HG03521 (cell line): ENCODE results near the gene MICAL2.

Experiments used
- ATAC-seq: cut with Tn5 transposase; IDR thresholded peaks from one replicate; pipeline ENCODE4 v1.9.1; 2021; ENCODE audit warnings: mild to moderate bottlenecking, moderate library complexity; ENCODE audit not compliant: unreplicated experiment

Gene MICAL2

GRCh38 chr11:12167061-12168000 is 56.9 kb downstream of the MICAL2 start:
- no peak for ATAC-seq

GRCh38 chr11:12168114-12168513 is 57.7 kb downstream of the MICAL2 start:
- ATAC-seq, result no peak

GRCh38 chr11:12169822-12170221 is 59.4 kb downstream of the MICAL2 start:
- ATAC-seq, result no peak

GRCh38 chr11:12170501-12170900 is 60.1 kb downstream of the MICAL2 start:
- no peak for ATAC-seq

GRCh38 chr11:12170984-12171383 is 60.6 kb downstream of the MICAL2 start:
- ATAC-seq, result no peak

GRCh38 chr11:12171921-12172320 is 61.5 kb downstream of the MICAL2 start:
- ATAC-seq, result no peak

GRCh38 chr11:12172493-12173013 is 62.2 kb downstream of the MICAL2 start:
- no peak for ATAC-seq

- no peak for ATAC-seq
Observed at GRCh38 chr11:12173111-12173510, 62.7 kb downstream of the MICAL2 start.

- ATAC-seq, result peak; percentile 31
Observed at GRCh38 chr11:12174128-12174476, 63.7 kb downstream of the MICAL2 start.

GRCh38 chr11:12174477-12175143 is 64.2 kb downstream of the MICAL2 start:
- peak; percentile 62 for ATAC-seq

GRCh38 chr11:12175694-12176241 is 65.4 kb downstream of the MICAL2 start:
- ATAC-seq, result no peak

GRCh38 chr11:12176410-12176809 is 66.0 kb downstream of the MICAL2 start:
- ATAC-seq, result no peak

GRCh38 chr11:12177739-12178338 is 67.4 kb downstream of the MICAL2 start:
- ATAC-seq, result no peak

- ATAC-seq, result no peak
Observed at GRCh38 chr11:12179019-12179418, 68.6 kb downstream of the MICAL2 start.

- no peak for ATAC-seq
Observed at GRCh38 chr11:12179531-12179930, 69.1 kb downstream of the MICAL2 start.

- no peak for ATAC-seq
Observed at GRCh38 chr11:12180257-12181205, 70.1 kb downstream of the MICAL2 start.

GRCh38 chr11:12182302-12182675 is 71.9 kb downstream of the MICAL2 start:
- ATAC-seq, result no peak

- no peak for ATAC-seq
Observed at GRCh38 chr11:12182676-12183541, 72.5 kb downstream of the MICAL2 start.
